HCT116 (cell line): ENCODE measurements around the gene ANKLE1. TPM values are rescaled to one million over a fixed set of nuclear protein-coding genes. Genes with fewer than 3 reads are reported as not detected.

Experiments used
- ATAC-seq: fragments of 200-7000 bp; cut with Tn5 transposase; 2 replicates; pipeline ENCODE4 v1.9.1; 2020; ENCODE audit warnings: mild to moderate bottlenecking, moderate library complexity
- BruUV-seq: library from RNA; stranded (reverse); fragments of 400-500 nt; replicated peaks from 2 replicates; lab custom pipeline; 2021; lab: Mats Ljungman, UMichigan
- CTCF ChIA-PET: fragments of 300-600 bp; sonication (Branson Sonifier 250); formaldehyde crosslinking; loops from one replicate; lab custom pipeline; 2021; ENCODE audit warnings: antibody characterized with exemption; lab: Charles Lee
- POLR2A ChIA-PET: fragments of 300-600, 350-600 bp; sonication (Branson Sonifier 250); formaldehyde crosslinking; loops from one replicate; lab custom pipeline; 2021; ENCODE audit warnings: antibody characterized with exemption; lab: Charles Lee
- RAD21 ChIA-PET, 2 experiments: fragments of 300-600 bp; sonication (Branson Sonifier 250); formaldehyde crosslinking; loops; one replicate each; lab custom pipeline; 2023; ENCODE audit warnings: low total read pairs in 2 of 2; ENCODE audit not compliant: uncharacterized antibody in 2 of 2, unreplicated experiment in 2 of 2, low non-redundant PET in 1 of 2; lab: Charles Lee
- DNase-seq: peaks from one replicate; pipeline ENCODE4 v3.0.0-alpha.2; 2010; ENCODE audit warnings: low read depth, low spot score
- H2AFZ ChIP-seq: fragments of 200-600 bp; shearing (Covaris generic), sonication (generic); 2 replicates; pipeline ENCODE4 v1.6.1; 2017; ENCODE audit warnings: low read depth, mixed run types, mixed read lengths, antibody characterized with exemption, low read length; ENCODE audit not compliant: poor library complexity, severe bottlenecking
- H3K27ac ChIP-seq: 2 replicates; pipeline ENCODE4 v1.5.1; 2012; ENCODE audit warnings: low read depth, low read length
- H3K27me3 ChIP-seq: fragments of 200-600 bp; sonication (generic); 2 replicates; pipeline ENCODE4 v1.6.1; 2016; ENCODE audit warnings: mixed run types, low read length, mixed read lengths; ENCODE audit not compliant: insufficient read depth
- H3K36me3 ChIP-seq, 2 experiments: fragments of 200-500 bp in 1 of 2; fragments of 200-600 bp in 1 of 2; sonication (Bioruptor generic) in 1 of 2; sonication (generic) in 1 of 2; 2 replicates each; pipeline versions ENCODE4 v1.5.1 to v1.6.1; 2014 to 2016; ENCODE audit warnings: low read length in 2 of 2, inconsistent platforms in 1 of 2, mixed read lengths in 1 of 2, mixed run types in 1 of 2; ENCODE audit not compliant: insufficient read depth in 2 of 2, control insufficient read depth in 1 of 2
- H3K4me1 ChIP-seq, 2 experiments: fragments of 200-600 bp in 1 of 2; sonication (generic) in 1 of 2; 2 replicates each; pipeline versions ENCODE4 v1.5.1 to v1.6.1; 2012 to 2017; ENCODE audit warnings: low read length in 2 of 2, inconsistent platforms in 1 of 2, mild to moderate bottlenecking in 1 of 2, mixed read lengths in 1 of 2, mixed run types in 1 of 2, moderate library complexity in 1 of 2; ENCODE audit not compliant: insufficient read depth in 2 of 2, control insufficient read depth in 1 of 2
- H3K4me2 ChIP-seq: fragments of 200-600 bp; sonication (generic); 2 replicates; pipeline ENCODE4 v1.6.1; 2017; ENCODE audit warnings: mixed run types, low read length, mixed read lengths
- H3K4me3 ChIP-seq, 2 experiments: fragments of 200-600 bp in 1 of 2; sonication (generic) in 1 of 2; replicated peaks in 1 of 2; 2 replicates each; pipeline ENCODE4 v1.5.1; 2011 to 2016; ENCODE audit warnings: low read length in 2 of 2, control low read depth in 1 of 2, low read depth in 1 of 2, mild to moderate bottlenecking in 1 of 2, mixed read lengths in 1 of 2, mixed run types in 1 of 2
- H3K79me2 ChIP-seq: fragments of 200-600 bp; sonication (generic); 2 replicates; pipeline ENCODE4 v1.6.1; 2017; ENCODE audit warnings: mild to moderate bottlenecking, mixed run types, low read length, moderate library complexity, mixed read lengths; ENCODE audit not compliant: insufficient read depth
- H3K9ac ChIP-seq: fragments of 200-600 bp; sonication (generic); 2 replicates; pipeline ENCODE4 v1.6.1; 2016; ENCODE audit warnings: low read length, mixed read lengths
- H3K9me2 ChIP-seq: fragments of 200-600 bp; sonication (generic), shearing (Covaris generic); 2 replicates; pipeline ENCODE4 v1.6.1; 2017; ENCODE audit warnings: mixed run types, mild to moderate bottlenecking, moderate library complexity; ENCODE audit not compliant: insufficient read depth
- H3K9me3 ChIP-seq, 2 experiments: fragments of 200-500 bp in 1 of 2; fragments of 200-600 bp in 1 of 2; sonication (Bioruptor generic) in 1 of 2; sonication (generic) in 1 of 2; 2 replicates each; pipeline ENCODE4 v1.6.1; 2014 to 2017; ENCODE audit warnings: low read length in 2 of 2, mixed read lengths in 2 of 2, inconsistent platforms in 1 of 2, low read depth in 1 of 2, mild to moderate bottlenecking in 1 of 2, mixed run types in 1 of 2, moderate library complexity in 1 of 2; ENCODE audit not compliant: control insufficient read depth in 1 of 2, insufficient read depth in 1 of 2
- H4K20me1 ChIP-seq: fragments of 200-600 bp; sonication (generic), shearing (Covaris generic); 2 replicates; pipeline ENCODE4 v1.6.1; 2017; ENCODE audit warnings: mixed run types, mild to moderate bottlenecking, moderate library complexity; ENCODE audit not compliant: insufficient read depth
- CEBPB ChIP-seq: IDR thresholded peaks from 2 replicates; pipeline ENCODE4 v1.6.1; 2012; ENCODE audit warnings: low read depth
- EGR1 ChIP-seq: IDR thresholded peaks from 2 replicates; pipeline ENCODE4 v1.6.1; 2012; ENCODE audit warnings: low read depth
- ELF1 ChIP-seq: IDR thresholded peaks from 2 replicates; pipeline ENCODE4 v1.6.1; 2012; ENCODE audit warnings: low read depth, borderline replicate concordance
- EZH2 ChIP-seq: fragments of 200-600 bp; sonication (generic); IDR thresholded peaks from 2 replicates; pipeline ENCODE4 v1.6.1; 2017; ENCODE audit warnings: antibody characterized with exemption, mixed run types
- EZH2phosphoT487 ChIP-seq: fragments of 200-600 bp; IDR thresholded peaks from 2 replicates; pipeline ENCODE4 v1.6.1; 2018; ENCODE audit warnings: antibody characterized with exemption, borderline replicate concordance
- FOSL1 ChIP-seq: IDR thresholded peaks from 2 replicates; pipeline ENCODE4 v1.6.1; 2012; ENCODE audit warnings: low read depth
- JUND ChIP-seq: IDR thresholded peaks from 2 replicates; pipeline ENCODE4 v1.6.1; 2012
- POLR2A ChIP-seq: IDR thresholded peaks from 2 replicates; pipeline ENCODE4 v1.7.0; 2011; ENCODE audit warnings: borderline replicate concordance; ENCODE audit not compliant: insufficient read depth, insufficient read length; ENCODE audit errors: extremely low read depth
- POLR2AphosphoS5 ChIP-seq: IDR thresholded peaks from 2 replicates; pipeline ENCODE4 v1.6.1; 2011; ENCODE audit warnings: mild to moderate bottlenecking, low read depth, low read length, moderate library complexity
- SIN3A ChIP-seq: IDR thresholded peaks from 2 replicates; pipeline ENCODE4 v1.6.1; 2012; ENCODE audit warnings: low read depth
- SP1 ChIP-seq: IDR thresholded peaks from 2 replicates; pipeline ENCODE4 v1.6.1; 2012; ENCODE audit warnings: low read depth
- SRF ChIP-seq: IDR thresholded peaks from 2 replicates; pipeline ENCODE4 v1.6.1; 2012; ENCODE audit warnings: low read depth
- YY1 ChIP-seq: IDR thresholded peaks from 2 replicates; pipeline ENCODE4 v1.6.1; 2011; ENCODE audit warnings: low read length, low read depth, moderate library complexity, mild to moderate bottlenecking; ENCODE audit not compliant: insufficient replicate concordance; ENCODE audit errors: extremely low read depth
- ZFX ChIP-seq: fragments of 450-650 bp; IDR thresholded peaks from 2 replicates; pipeline ENCODE4 v1.6.1; 2017
- ZNF274 ChIP-seq: fragments of 200-500 bp; sonication (Bioruptor generic); IDR thresholded peaks from 2 replicates; pipeline ENCODE4 v1.6.1; 2014; ENCODE audit warnings: mild to moderate bottlenecking, low read depth, low read length, inconsistent platforms
- intact Hi-C: fragments of 100-400 bp; cut with micrococcal nuclease; formaldehyde crosslinking; loops from 2 replicates; pipeline ENCODE4 v1.10.0; 2022
- total RNA-seq: library from RNA; stranded (reverse); gene quantifications from one replicate; pipeline ENCODE4 v1.2.1, GENCODE V29; 2021; ENCODE audit not compliant: unreplicated experiment
- TF ChIP-seq, protein P1 (sequence below): IDR thresholded peaks from 2 replicates; pipeline ENCODE4 v1.6.1; 2012; ENCODE audit warnings: low read depth
- TF ChIP-seq, protein P2 (sequence below): IDR thresholded peaks from 2 replicates; pipeline ENCODE4 v1.6.1; 2012
- TF ChIP-seq, protein P3 (sequence below): IDR thresholded peaks from 2 replicates; pipeline ENCODE4 v1.6.1; 2012
- TF ChIP-seq, protein P4 (sequence below), 3 experiments: fragments of 200-600 bp in 1 of 3; sonication (generic) in 1 of 3; IDR thresholded peaks in 2 of 3; conservative IDR thresholded peaks in 1 of 3; 2 replicates each; pipeline ENCODE4 v1.5.1; 2012 to 2017; ENCODE audit warnings: low read depth in 2 of 3, low read length in 2 of 3, antibody characterized with exemption in 1 of 3, borderline replicate concordance in 1 of 3, control low read depth in 1 of 3, mild to moderate bottlenecking in 1 of 3, mixed read lengths in 1 of 3, mixed run types in 1 of 3, moderate library complexity in 1 of 3; ENCODE audit not compliant: insufficient read depth in 1 of 3

ANKLE1 gene
- total RNA-seq, 1 experiment from 2014 or later: 14.8 TPM

DNA sequence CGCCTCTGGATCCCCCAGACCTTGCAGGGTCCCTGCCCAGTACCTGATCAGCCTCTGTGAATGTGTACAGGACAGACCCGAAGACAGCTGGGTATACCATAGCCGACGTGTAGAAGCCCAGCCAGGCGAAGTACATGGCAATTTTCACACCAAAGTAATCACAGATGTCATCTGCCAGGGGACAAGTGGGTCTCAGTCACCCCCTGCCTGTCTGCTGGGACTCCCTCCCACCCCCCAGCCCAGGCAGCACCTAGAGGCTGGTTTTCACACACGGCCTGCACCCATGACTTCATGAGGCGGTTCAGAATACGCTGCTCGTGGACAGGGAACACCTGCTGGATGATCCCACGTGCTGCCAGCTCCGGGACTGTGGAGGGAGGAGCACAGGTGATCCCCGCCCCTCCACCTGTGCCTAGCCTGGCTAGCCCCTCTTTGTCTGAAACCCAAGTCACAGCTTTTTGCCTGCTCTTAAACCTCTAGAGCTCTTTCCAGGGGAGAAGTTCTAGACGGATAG, 49.4 kb downstream of the ANKLE1 start (continued):
- no peak for TF ChIP-seq EZH2phosphoT487
- TF ChIP-seq POLR2AphosphoS5: no peak
- no peak for TF ChIP-seq YY1
- no peak for TF ChIP-seq ELF1
- no peak for TF ChIP-seq ZNF274
- TF ChIP-seq, protein P1, sequence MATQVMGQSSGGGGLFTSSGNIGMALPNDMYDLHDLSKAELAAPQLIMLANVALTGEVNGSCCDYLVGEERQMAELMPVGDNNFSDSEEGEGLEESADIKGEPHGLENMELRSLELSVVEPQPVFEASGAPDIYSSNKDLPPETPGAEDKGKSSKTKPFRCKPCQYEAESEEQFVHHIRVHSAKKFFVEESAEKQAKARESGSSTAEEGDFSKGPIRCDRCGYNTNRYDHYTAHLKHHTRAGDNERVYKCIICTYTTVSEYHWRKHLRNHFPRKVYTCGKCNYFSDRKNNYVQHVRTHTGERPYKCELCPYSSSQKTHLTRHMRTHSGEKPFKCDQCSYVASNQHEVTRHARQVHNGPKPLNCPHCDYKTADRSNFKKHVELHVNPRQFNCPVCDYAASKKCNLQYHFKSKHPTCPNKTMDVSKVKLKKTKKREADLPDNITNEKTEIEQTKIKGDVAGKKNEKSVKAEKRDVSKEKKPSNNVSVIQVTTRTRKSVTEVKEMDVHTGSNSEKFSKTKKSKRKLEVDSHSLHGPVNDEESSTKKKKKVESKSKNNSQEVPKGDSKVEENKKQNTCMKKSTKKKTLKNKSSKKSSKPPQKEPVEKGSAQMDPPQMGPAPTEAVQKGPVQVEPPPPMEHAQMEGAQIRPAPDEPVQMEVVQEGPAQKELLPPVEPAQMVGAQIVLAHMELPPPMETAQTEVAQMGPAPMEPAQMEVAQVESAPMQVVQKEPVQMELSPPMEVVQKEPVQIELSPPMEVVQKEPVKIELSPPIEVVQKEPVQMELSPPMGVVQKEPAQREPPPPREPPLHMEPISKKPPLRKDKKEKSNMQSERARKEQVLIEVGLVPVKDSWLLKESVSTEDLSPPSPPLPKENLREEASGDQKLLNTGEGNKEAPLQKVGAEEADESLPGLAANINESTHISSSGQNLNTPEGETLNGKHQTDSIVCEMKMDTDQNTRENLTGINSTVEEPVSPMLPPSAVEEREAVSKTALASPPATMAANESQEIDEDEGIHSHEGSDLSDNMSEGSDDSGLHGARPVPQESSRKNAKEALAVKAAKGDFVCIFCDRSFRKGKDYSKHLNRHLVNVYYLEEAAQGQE: no peak

DNA sequence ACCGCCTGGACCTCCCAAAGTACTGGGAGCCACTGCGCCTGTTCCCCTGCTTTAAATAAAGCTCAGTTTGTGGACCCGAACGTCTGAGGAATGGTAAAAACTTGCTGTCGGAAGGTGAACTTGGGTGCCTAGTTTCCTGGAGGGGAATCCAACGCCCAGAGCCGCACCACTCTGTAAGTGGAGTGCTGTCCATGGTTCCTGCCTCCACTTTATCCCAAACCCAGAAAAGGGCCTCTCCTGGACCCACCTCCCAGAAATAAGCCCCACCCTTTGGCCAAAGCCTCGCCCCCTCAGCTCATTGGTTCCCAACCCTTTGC, 50.6 kb downstream of the ANKLE1 start:
- H3K9ac ChIP-seq: no peak overlapping the region
- no peak for DNase-seq
- H3K4me2 ChIP-seq: peak overlapping the region; percentile 97
- intact Hi-C loops: no loop called here
- H3K9me3 ChIP-seq: no peaks in the 10 kb centered on the region
- no peak overlapping the region for H3K4me3 ChIP-seq
- no peak overlapping the region for H2AFZ ChIP-seq
- peaks cover 20 to 50% of the 10 kb centered on the region in 2 experiments for H3K4me1 ChIP-seq
- RAD21 ChIA-PET: interaction anchor here (0.6 to 1.2 kb wide), 3 partner anchors 20 to 35 kb away, joined by 3 to 4 read pairs (median 3); no protein-coding TSS in a partner anchor
- ATAC-seq: no peak
- H3K27ac ChIP-seq: peak overlapping the region; percentile 91; the same call in 1 of the 2 replicates
- no TSS peak for BruUV-seq
- POLR2A ChIA-PET: interaction anchor here (0.8 to 4.1 kb wide), 4 partner anchors 15 to 26 kb away, joined by 3 to 39 read pairs (median 4); partner anchors contain the start of gene DDA1
- H3K79me2 ChIP-seq: peaks cover 5% of the 10 kb centered on the region; the same call in 1 of the 2 replicates
- CTCF ChIA-PET: interaction anchor here (0.7 to 2.4 kb wide), 7 partner anchors 13 to 163 kb away, joined by 3 to 8 read pairs (median 4); partner anchors contain the start of genes DDA1 and MRPL34
- no peaks in the 10 kb centered on the region for H3K27me3 ChIP-seq
- H3K9me2 ChIP-seq: no peaks in the 10 kb centered on the region
- H3K36me3 ChIP-seq: no peaks in the 10 kb centered on the region
- H4K20me1 ChIP-seq: no peaks in the 10 kb centered on the region
- TF ChIP-seq SP1 (no peak), ZNF274 (no peak), EGR1 (no peak), JUND (no peak), EZH2 (no peak), SIN3A (no peak), ELF1 (no peak), FOSL1 (no peak), ZFX (no peak), CEBPB (no peak), POLR2AphosphoS5 (no peak), POLR2A (no peak), EZH2phosphoT487 (no peak), SRF (no peak)
- TF ChIP-seq, protein P2, sequence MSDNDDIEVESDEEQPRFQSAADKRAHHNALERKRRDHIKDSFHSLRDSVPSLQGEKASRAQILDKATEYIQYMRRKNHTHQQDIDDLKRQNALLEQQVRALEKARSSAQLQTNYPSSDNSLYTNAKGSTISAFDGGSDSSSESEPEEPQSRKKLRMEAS: no peak; the same call in 1 of the 2 replicates
- TF ChIP-seq, protein P3, sequence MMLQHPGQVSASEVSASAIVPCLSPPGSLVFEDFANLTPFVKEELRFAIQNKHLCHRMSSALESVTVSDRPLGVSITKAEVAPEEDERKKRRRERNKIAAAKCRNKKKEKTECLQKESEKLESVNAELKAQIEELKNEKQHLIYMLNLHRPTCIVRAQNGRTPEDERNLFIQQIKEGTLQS: no peak
- TF ChIP-seq, protein P4, sequence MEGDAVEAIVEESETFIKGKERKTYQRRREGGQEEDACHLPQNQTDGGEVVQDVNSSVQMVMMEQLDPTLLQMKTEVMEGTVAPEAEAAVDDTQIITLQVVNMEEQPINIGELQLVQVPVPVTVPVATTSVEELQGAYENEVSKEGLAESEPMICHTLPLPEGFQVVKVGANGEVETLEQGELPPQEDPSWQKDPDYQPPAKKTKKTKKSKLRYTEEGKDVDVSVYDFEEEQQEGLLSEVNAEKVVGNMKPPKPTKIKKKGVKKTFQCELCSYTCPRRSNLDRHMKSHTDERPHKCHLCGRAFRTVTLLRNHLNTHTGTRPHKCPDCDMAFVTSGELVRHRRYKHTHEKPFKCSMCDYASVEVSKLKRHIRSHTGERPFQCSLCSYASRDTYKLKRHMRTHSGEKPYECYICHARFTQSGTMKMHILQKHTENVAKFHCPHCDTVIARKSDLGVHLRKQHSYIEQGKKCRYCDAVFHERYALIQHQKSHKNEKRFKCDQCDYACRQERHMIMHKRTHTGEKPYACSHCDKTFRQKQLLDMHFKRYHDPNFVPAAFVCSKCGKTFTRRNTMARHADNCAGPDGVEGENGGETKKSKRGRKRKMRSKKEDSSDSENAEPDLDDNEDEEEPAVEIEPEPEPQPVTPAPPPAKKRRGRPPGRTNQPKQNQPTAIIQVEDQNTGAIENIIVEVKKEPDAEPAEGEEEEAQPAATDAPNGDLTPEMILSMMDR (IDR thresholded peaks at IDR 0.05 in 2 of 3, conservative IDR thresholded peaks at IDR 0.05 in 1 of 3; ENCODE audit: borderline replicate concordance in 1 of 3, insufficient read depth in 1 of 3, low read depth in 2 of 3, low read length in 2 of 3): no peak
